HepG2 (cell line): Measurements from ENCODE around the gene RNASE8. TPM values are rescaled to one million over a fixed set of nuclear protein-coding genes. Genes with fewer than 3 reads are reported as not detected.

Experiments
- BCLAF1 ChIP-seq: fragments of 450-650 bp; IDR thresholded peaks from 2 replicates; pipeline ENCODE4 v1.6.1; 2017; ENCODE audit warnings: mild to moderate bottlenecking
- HES4 ChIP-seq: sonication (generic); formaldehyde crosslinking; IDR thresholded peaks from 2 replicates; pipeline ENCODE4 v1.9.0; 2021; ENCODE audit warnings: mild to moderate bottlenecking, missing genetic modification reagents, borderline replicate concordance
- KDM5B ChIP-seq: sonication (generic); formaldehyde crosslinking; IDR thresholded peaks from 2 replicates; pipeline ENCODE4 v1.4.0; 2020; ENCODE audit warnings: missing genetic modification reagents, mild to moderate bottlenecking, borderline replicate concordance
- KLF12 ChIP-seq: sonication (generic); formaldehyde crosslinking; IDR thresholded peaks from 2 replicates; pipeline ENCODE4 v1.4.0; 2020; ENCODE audit warnings: missing genetic modification reagents, borderline replicate concordance
- MTF2 ChIP-seq: sonication (generic); formaldehyde crosslinking; IDR thresholded peaks from 2 replicates; pipeline ENCODE4 v1.5.0; 2020; ENCODE audit warnings: missing genetic modification reagents, borderline replicate concordance
- RCOR2 ChIP-seq: IDR thresholded peaks from 2 replicates; pipeline ENCODE4 v1.6.1; 2016; ENCODE audit warnings: missing biosample characterization, missing genetic modification reagents
- SP140L ChIP-seq: sonication (generic); formaldehyde crosslinking; IDR thresholded peaks from 2 replicates; pipeline ENCODE4 v1.4.0; 2020; ENCODE audit warnings: missing genetic modification reagents, borderline replicate concordance
- TMF1 ChIP-seq: sonication (generic); formaldehyde crosslinking; IDR thresholded peaks from 2 replicates; pipeline ENCODE4 v1.8.1; 2022; ENCODE audit warnings: low read depth, missing genetic modification reagents
- WIZ ChIP-seq: sonication (generic); formaldehyde crosslinking; IDR thresholded peaks from 2 replicates; pipeline ENCODE4 v1.5.1; 2020; ENCODE audit warnings: mild to moderate bottlenecking, missing genetic modification reagents
- ZFYVE20 ChIP-seq: sonication (generic); formaldehyde crosslinking; IDR thresholded peaks from 2 replicates; pipeline ENCODE4 v1.8.0; 2023; ENCODE audit warnings: low read depth, mild to moderate bottlenecking, moderate library complexity, missing genetic modification reagents, borderline replicate concordance
- ZNF138 ChIP-seq: sonication (generic); formaldehyde crosslinking; IDR thresholded peaks from 2 replicates; pipeline ENCODE4 v1.5.0; 2020; ENCODE audit warnings: mild to moderate bottlenecking, low read depth, missing genetic modification reagents
- ZNF781 ChIP-seq: sonication (generic); formaldehyde crosslinking; IDR thresholded peaks from 2 replicates; pipeline ENCODE4 v1.5.1; 2020; ENCODE audit warnings: borderline replicate concordance, mild to moderate bottlenecking, missing genetic modification reagents; ENCODE audit errors: not compliant biosample characterization
- ZNF83 ChIP-seq: sonication (generic); formaldehyde crosslinking; IDR thresholded peaks from 2 replicates; pipeline ENCODE4 v1.4.0; 2020; ENCODE audit warnings: missing genetic modification reagents, mild to moderate bottlenecking, borderline replicate concordance
- ZNF839 ChIP-seq: sonication (generic); formaldehyde crosslinking; IDR thresholded peaks from 2 replicates; pipeline ENCODE4 v1.4.0; 2020; ENCODE audit warnings: missing genetic modification reagents, mild to moderate bottlenecking, borderline replicate concordance
- polyA plus RNA-seq, 8 experiments: library from polyadenylated mRNA; depleted of rRNA in 3 of 8; stranded (reverse) in 7 of 8; unstranded in 1 of 8; fragments of >200 nt; fragmentation: Illumina TruSeq in 4 of 8; extraction: Trizol in 4 of 8; gene quantifications; 2 replicates each; pipeline versions ENCODE4 v1.2.1 to v1.2.3, GENCODE V29; 2011 to 2016; ENCODE audit warnings: low read depth in 4 of 8, missing spikeins in 1 of 8, mixed read lengths in 1 of 8; ENCODE audit not compliant: insufficient read depth in 1 of 8
- total RNA-seq, 5 experiments: library from RNA; depleted of rRNA; stranded (reverse); fragments of >200 nt; fragmentation: Illumina TruSeq; extraction: Trizol; gene quantifications; 2 replicates each; pipeline ENCODE4 v1.2.3, GENCODE V29; 2016; ENCODE audit warnings: low read depth in 1 of 5
- TF ChIP-seq, protein P1 (sequence below): IDR thresholded peaks from 2 replicates; pipeline ENCODE4 v1.6.1; 2016; ENCODE audit warnings: missing genetic modification reagents, missing compliant biosample characterization
- TF ChIP-seq, protein P2 (sequence below): sonication (generic); formaldehyde crosslinking; IDR thresholded peaks from 2 replicates; pipeline ENCODE4 v1.4.0; 2020; ENCODE audit warnings: mild to moderate bottlenecking, missing genetic modification reagents
- TF ChIP-seq, protein P3 (sequence below): sonication (generic); formaldehyde crosslinking; IDR thresholded peaks from 2 replicates; pipeline ENCODE4 v1.4.0; 2020; ENCODE audit warnings: mild to moderate bottlenecking, missing genetic modification reagents

The RNASE8 gene
- total and polyA plus RNA-seq, 2 of the 13 experiments (the other 11 are each of a cell fraction or from before 2014, with no cell fraction given) = not detected

- no peak for TF ChIP-seq BCLAF1
- TF ChIP-seq SP140L (CRISPR knock-in tag) = no peak; the same call in 1 of the 2 replicates
- TF ChIP-seq, protein P1, sequence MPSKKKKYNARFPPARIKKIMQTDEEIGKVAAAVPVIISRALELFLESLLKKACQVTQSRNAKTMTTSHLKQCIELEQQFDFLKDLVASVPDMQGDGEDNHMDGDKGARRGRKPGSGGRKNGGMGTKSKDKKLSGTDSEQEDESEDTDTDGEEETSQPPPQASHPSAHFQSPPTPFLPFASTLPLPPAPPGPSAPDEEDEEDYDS (CRISPR knock-in tag) = peak; percentile 80
- TF ChIP-seq TMF1 = peak; percentile 100
- TF ChIP-seq, protein P2, sequence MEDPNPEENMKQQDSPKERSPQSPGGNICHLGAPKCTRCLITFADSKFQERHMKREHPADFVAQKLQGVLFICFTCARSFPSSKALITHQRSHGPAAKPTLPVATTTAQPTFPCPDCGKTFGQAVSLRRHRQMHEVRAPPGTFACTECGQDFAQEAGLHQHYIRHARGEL (CRISPR knock-in tag) = peak; percentile 97
- TF ChIP-seq ZNF138 = peak; percentile 99
- peak; percentile 92 for TF ChIP-seq WIZ (CRISPR knock-in tag)
- TF ChIP-seq ZFYVE20 (CRISPR knock-in tag) = peak; percentile 85; the same call in 1 of the 2 replicates
- TF ChIP-seq RCOR2 = peak; percentile 65; the same call in 1 of the 2 replicates
- peak; percentile 98 for TF ChIP-seq HES4 (CRISPR knock-in tag)
- TF ChIP-seq ZNF781 (CRISPR knock-in tag) = peak; percentile 99
- TF ChIP-seq KDM5B (CRISPR knock-in tag) = peak; percentile 100
- TF ChIP-seq KLF12 = peak; percentile 90
- TF ChIP-seq, protein P3, sequence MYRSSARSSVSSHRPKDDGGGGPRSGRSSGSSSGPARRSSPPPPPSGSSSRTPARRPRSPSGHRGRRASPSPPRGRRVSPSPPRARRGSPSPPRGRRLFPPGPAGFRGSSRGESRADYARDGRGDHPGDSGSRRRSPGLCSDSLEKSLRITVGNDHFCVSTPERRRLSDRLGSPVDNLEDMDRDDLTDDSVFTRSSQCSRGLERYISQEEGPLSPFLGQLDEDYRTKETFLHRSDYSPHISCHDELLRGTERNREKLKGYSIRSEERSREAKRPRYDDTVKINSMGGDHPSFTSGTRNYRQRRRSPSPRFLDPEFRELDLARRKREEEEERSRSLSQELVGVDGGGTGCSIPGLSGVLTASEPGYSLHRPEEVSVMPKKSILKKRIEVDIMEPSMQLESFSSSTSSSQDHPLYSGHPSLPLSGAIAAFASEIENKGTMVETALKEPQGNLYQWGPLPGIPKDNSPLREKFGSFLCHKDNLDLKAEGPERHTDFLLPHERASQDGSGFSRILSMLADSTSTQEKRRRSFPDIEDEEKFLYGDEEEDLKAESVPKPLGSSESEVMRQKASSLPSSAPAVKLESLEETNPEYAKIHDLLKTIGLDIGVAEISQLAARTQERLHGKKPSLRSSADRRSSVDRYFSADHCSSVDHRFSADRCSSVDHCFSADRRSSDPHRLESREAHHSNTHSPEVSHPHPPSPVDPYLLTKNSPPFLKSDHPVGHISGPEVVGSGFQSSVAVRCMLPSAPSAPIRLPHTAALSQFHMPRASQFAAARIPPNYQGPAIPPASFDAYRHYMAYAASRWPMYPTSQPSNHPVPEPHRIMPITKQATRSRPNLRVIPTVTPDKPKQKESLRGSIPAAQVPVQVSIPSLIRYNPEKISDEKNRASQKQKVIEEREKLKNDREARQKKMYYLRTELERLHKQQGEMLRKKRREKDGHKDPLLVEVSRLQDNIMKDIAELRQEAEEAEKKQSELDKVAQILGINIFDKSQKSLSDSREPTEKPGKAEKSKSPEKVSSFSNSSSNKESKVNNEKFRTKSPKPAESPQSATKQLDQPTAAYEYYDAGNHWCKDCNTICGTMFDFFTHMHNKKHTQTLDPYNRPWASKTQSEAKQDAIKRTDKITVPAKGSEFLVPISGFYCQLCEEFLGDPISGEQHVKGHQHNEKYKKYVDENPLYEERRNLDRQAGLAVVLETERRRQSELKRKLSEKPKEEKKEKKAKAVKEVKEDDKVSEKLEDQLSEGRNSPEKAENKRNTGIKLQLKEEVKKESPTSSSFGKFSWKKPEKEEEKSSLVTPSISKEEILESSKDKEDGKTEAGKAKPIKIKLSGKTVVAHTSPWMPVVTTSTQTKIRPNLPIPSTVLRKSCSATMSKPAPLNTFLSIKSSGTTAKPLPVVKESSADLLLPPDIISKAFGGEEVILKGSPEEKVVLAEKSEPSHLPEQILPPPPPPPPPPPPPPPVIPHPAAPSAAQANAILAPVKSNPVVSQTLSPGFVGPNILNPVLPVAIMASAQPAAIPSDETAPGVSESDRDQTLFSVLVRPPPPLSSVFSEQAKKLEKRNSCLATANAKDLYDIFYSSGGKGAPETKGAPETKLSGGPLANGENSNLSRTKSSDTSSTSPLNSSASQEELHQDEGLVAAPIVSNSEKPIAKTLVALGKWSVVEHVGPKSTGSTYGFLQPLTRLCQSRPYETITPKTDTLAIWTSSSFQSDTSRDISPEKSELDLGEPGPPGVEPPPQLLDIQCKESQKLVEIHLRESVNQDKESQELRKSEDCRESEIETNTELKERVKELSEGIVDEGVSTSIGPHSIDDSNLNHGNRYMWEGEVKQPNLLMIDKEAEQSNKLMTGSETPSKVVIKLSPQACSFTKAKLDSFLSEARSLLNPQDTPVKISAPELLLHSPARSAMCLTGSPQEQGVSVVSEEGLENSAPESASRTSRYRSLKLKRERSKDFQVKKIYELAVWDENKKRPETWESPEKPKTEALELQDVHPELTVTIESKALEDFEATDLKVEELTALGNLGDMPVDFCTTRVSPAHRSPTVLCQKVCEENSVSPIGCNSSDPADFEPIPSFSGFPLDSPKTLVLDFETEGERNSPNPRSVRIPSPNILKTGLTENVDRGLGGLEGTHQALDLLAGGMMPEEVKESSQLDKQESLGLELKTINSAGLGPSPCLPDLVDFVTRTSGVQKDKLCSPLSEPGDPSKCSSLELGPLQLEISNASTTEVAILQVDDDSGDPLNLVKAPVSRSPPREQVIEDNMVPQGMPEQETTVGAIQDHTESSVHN (CRISPR knock-in tag) = no peak; the same call in 1 of the 2 replicates
- peak; percentile 99 for TF ChIP-seq ZNF83 (CRISPR knock-in tag)
- peak; percentile 98 for TF ChIP-seq ZNF839
- TF ChIP-seq MTF2 = peak; percentile 96
Observed at GRCh38 chr14:21103710-21104447, 46.3 kb downstream of the RNASE8 start (continued).
